ENCODE data around the gene NLGN4Y. TPM values are rescaled to one million over a fixed set of nuclear protein-coding genes. Genes with fewer than 3 reads are reported as not detected.

Gene NLGN4Y
- total RNA-seq, 2 donors from 2014 or later = 36.7 TPM; not detected in 1

DNA sequence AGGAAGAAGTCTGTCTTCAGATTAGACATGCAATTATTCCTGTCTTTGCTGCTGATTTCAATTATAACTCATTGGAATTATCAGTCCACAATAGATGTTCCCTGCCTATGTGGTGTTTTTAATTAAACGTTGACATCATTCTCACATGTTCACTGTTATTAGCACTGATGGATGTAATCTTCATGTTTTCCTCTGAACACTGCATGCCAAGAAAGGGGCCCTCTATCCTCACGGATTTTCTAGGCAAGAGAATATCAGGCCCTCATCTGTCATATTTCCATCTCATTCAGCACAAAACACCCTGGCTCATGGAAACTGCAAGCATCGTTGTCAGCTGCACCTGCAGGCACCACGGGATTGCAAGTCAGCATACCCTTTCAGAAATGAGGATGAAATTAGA, 224.0 kb downstream of the NLGN4Y start:
- TF ChIP-seq, protein P1, sequence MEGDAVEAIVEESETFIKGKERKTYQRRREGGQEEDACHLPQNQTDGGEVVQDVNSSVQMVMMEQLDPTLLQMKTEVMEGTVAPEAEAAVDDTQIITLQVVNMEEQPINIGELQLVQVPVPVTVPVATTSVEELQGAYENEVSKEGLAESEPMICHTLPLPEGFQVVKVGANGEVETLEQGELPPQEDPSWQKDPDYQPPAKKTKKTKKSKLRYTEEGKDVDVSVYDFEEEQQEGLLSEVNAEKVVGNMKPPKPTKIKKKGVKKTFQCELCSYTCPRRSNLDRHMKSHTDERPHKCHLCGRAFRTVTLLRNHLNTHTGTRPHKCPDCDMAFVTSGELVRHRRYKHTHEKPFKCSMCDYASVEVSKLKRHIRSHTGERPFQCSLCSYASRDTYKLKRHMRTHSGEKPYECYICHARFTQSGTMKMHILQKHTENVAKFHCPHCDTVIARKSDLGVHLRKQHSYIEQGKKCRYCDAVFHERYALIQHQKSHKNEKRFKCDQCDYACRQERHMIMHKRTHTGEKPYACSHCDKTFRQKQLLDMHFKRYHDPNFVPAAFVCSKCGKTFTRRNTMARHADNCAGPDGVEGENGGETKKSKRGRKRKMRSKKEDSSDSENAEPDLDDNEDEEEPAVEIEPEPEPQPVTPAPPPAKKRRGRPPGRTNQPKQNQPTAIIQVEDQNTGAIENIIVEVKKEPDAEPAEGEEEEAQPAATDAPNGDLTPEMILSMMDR (conservative IDR thresholded peaks at IDR 0.05) = no peak
- Mint-ChIP-seq H3K9me3 (no peaks in the 10 kb centered on the region), H3K4me3 (no peak overlapping the region), H3K27ac (no peak overlapping the region), H3K4me1 (no peaks in the 10 kb centered on the region), H3K27me3 (ENCODE audit: insufficient read depth) (no peaks in the 10 kb centered on the region), H3K36me3 (ENCODE audit: low read depth) (no peaks in the 10 kb centered on the region)
- 97% methylated on average over 4 of the region's 4 CpGs; no CpG with 5 or more reads in 1 of the 2 experiments for WGBS, 2 experiments (ENCODE audit: insufficient coverage in 1 of 2, insufficient read length in 1 of 2)
- no peaks in the 10 kb centered on the region for H3K9me3 ChIP-seq (ENCODE audit: control insufficient read depth, low read length)
- H3K27ac ChIP-seq (ENCODE audit: low read depth, low read length) = no peak overlapping the region
- H3K36me3 ChIP-seq (ENCODE audit: control insufficient read depth, insufficient read depth, low read length) = peaks cover 5% of the 10 kb centered on the region
- H3K4me3 ChIP-seq (ENCODE audit: low read length) = no peak overlapping the region
- no peak for DNase-seq
- H3K9ac ChIP-seq (ENCODE audit: extremely low read depth, low read length, poor library complexity, severe bottlenecking) = no peak overlapping the region
- H3K27me3 ChIP-seq (ENCODE audit: control insufficient read depth, insufficient read depth, low read length, poor library complexity, severe bottlenecking) = no peaks in the 10 kb centered on the region
- H3K4me1 ChIP-seq (ENCODE audit: control insufficient read depth, insufficient read depth, low read length) = no peaks in the 10 kb centered on the region

DNA sequence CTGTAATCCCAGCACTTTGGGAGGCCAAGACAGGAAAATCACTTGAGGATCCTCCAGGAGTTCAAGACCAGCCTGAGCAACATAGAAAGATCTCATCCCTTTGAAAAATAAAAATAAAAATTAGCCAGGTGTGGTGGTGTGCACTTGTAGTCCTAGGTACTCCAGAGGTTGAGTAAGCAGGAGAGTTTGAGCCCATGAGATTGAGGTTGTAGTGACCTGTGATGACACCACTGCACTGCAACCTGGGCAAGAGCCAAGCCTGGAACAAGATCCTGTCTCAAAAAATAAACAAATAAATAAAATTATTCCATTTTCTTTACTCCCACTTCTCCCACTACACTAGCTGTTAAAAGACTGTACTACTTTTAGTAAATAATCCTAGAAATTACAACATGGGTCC, 231.2 kb downstream of the NLGN4Y start:
- H3K27ac Mint-ChIP-seq = no peak overlapping the region
- no peaks in the 10 kb centered on the region for H3K4me1 ChIP-seq (ENCODE audit: control insufficient read depth, insufficient read depth, low read length)
- no peak overlapping the region for H3K9ac ChIP-seq (ENCODE audit: extremely low read depth, low read length, poor library complexity, severe bottlenecking)
- no peaks in the 10 kb centered on the region for H3K36me3 Mint-ChIP-seq (ENCODE audit: low read depth)
- no peak for DNase-seq
- no peaks in the 10 kb centered on the region for H3K9me3 ChIP-seq (ENCODE audit: control insufficient read depth, low read length)
- no peak overlapping the region for H3K27ac ChIP-seq (ENCODE audit: low read depth, low read length)
- TF ChIP-seq, protein P1 (conservative IDR thresholded peaks at IDR 0.05) = no peak
- H3K4me3 ChIP-seq (ENCODE audit: low read length) = no peak overlapping the region
- H3K9me3 Mint-ChIP-seq = no peaks in the 10 kb centered on the region
- H3K27me3 ChIP-seq (ENCODE audit: control insufficient read depth, insufficient read depth, low read length, poor library complexity, severe bottlenecking) = no peaks in the 10 kb centered on the region
- no peaks in the 10 kb centered on the region for H3K4me1 Mint-ChIP-seq
- H3K27me3 Mint-ChIP-seq (ENCODE audit: insufficient read depth) = no peaks in the 10 kb centered on the region
- no peak overlapping the region for H3K4me3 Mint-ChIP-seq
- no peaks in the 10 kb centered on the region for H3K36me3 ChIP-seq (ENCODE audit: control insufficient read depth, insufficient read depth, low read length)

DNA sequence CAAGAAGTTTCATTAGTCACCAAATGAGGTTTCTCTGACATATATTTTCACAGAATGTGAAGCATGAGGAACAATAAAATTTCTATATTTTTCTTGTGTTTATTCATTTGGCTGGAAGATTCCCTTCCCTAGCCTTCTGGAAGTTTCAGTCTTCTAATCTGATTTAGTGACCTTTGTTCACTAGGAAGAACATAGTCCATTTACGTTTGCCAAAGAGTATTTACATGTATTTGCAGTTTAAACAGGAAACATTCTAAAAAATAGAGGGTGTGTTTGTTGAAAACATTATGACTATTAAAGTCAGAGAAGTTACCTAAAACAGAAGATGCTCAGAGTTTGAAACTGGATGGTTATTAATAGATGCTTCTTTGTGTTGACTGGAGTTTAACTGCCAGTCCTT, 238.6 kb downstream of the NLGN4Y start:
- DNase-seq = no peak
- peaks cover 1% of the 10 kb centered on the region for H3K9me3 ChIP-seq (ENCODE audit: control insufficient read depth, low read length)
- no peaks in the 10 kb centered on the region for H3K36me3 ChIP-seq (ENCODE audit: control insufficient read depth, insufficient read depth, low read length)
- no peak overlapping the region for H3K4me3 Mint-ChIP-seq
- no peaks in the 10 kb centered on the region for H3K27me3 Mint-ChIP-seq (ENCODE audit: insufficient read depth)
- TF ChIP-seq, protein P1 (conservative IDR thresholded peaks at IDR 0.05) = no peak
- H3K4me1 ChIP-seq (ENCODE audit: control insufficient read depth, insufficient read depth, low read length) = no peaks in the 10 kb centered on the region
- no peak overlapping the region for H3K9ac ChIP-seq (ENCODE audit: extremely low read depth, low read length, poor library complexity, severe bottlenecking)
- H3K27ac Mint-ChIP-seq = no peak overlapping the region
- H3K9me3 Mint-ChIP-seq = no peaks in the 10 kb centered on the region
- H3K36me3 Mint-ChIP-seq (ENCODE audit: low read depth) = no peaks in the 10 kb centered on the region
- H3K4me1 Mint-ChIP-seq = no peaks in the 10 kb centered on the region
- H3K27me3 ChIP-seq (ENCODE audit: control insufficient read depth, insufficient read depth, low read length, poor library complexity, severe bottlenecking) = no peaks in the 10 kb centered on the region
- no peak overlapping the region for H3K27ac ChIP-seq (ENCODE audit: low read depth, low read length)
- WGBS, 2 experiments (ENCODE audit: insufficient coverage in 1 of 2, insufficient read length in 1 of 2) = 100% methylated on average over 1 of the region's 1 CpG; no CpG with 5 or more reads in 1 of the 2 experiments
- no peak overlapping the region for H3K4me3 ChIP-seq (ENCODE audit: low read length)

All from endodermal cell (in vitro differentiated cells).